Retinal pigment epithelial cell (primary cell): ENCODE results near the gene FAXDC2.

Source experiments
- DNase-seq: peaks from one replicate; pipeline ENCODE4 v3.0.0-alpha.2; 2010; ENCODE audit warnings: low read depth
- H3K4me3 ChIP-seq: 2 replicates; pipeline ENCODE4 v1.5.1; 2011; ENCODE audit warnings: mild to moderate bottlenecking, low read length, control low read depth, moderate library complexity
- CTCF ChIP-seq: conservative IDR thresholded peaks from 2 replicates; pipeline ENCODE4 v1.5.1; 2011; ENCODE audit warnings: low read depth, low read length, control low read depth, inconsistent platforms

FAXDC2 gene

GRCh38 chr5:154776167-154776566, 74.2 kb downstream of the FAXDC2 start:
- no peak for DNase-seq
- H3K4me3 ChIP-seq, result no peak overlapping the region
- no peak for TF ChIP-seq CTCF

DNA sequence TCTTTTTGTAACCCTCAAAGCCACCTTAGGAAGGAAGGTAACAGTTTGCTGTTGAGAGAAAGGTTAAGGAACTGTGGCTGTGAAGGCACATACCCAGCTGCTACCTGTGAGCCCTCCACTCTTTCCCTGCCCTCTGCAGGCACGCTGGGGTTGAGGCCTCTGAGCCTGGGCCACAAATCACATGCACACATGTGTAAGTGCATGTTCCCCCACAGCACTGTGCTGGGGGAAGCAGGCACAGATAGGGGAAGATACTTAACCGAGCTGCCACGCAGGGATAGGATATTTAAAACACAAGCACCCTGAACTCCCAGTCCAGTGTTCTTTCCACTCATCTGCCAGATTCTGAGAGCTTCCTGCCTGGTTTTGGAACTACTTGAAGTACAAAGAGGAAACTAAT, 77.1 kb downstream of the FAXDC2 start:
- no peak for DNase-seq
- TF ChIP-seq CTCF, result no peak
- H3K4me3 ChIP-seq, result no peak overlapping the region

DNA sequence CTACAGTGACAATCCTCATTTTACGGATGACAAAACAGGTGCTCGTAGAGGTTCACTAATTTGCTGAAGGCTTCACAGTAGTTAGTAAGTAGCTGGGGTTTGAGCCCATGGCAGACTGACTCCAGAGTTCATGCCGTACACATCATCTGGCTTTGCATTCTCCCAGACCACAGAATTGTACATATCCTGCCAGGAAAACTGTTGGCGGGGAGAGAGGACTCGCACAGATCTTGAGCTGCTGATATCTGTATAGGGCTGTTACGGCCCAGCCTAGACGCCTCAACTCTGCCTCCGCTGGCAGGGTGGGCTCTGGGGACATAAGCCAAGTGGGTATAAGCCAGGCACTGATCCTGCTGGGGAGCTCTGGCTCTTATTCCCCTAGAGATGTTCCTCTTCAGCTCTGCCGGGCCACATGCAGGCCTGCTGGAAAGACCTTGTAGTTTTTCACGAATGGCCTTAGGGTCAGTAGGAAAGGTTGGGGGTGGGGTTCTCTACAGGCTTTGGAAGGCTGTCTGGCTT, 79.0 kb downstream of the FAXDC2 start:
- H3K4me3 ChIP-seq, result no peak overlapping the region
- DNase-seq, result peak; percentile 71
- peak; percentile 19 for TF ChIP-seq CTCF

DNA sequence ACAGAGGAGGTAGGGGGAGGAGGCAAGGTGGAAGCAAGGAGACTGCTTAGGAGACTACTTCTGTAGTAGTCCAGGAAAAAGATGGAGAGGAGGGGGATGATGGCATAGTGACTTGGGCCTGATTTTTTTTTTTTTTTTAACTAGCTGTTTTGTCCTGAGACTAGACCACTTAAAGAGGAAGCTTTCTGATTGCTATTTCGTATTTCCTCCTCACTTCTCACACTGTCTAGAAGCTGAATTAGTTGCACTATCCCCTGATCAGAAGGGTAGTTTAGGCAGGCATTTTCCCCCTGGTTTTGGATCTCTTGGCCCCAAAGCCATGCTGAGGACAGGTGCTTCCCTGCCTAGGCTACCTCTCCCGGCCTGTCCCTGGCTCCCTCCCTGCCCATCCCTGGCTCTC, 80.3 kb downstream of the FAXDC2 start:
- DNase-seq, result no peak
- no peak overlapping the region for H3K4me3 ChIP-seq
- no peak for TF ChIP-seq CTCF
